Fibroblast of skin of right biceps (primary cell): Measurements from ENCODE around the gene MACC1.
"Not testable (repeated sequence)": the region's sequence is repeated elsewhere in the genome, so short reads cannot be mapped to it uniquely, and the experiment has no call there.

Experiments used
- DNase-seq: peaks from one replicate; pipeline ENCODE4 v3.0.0-alpha.2; 2013

MACC1 gene

GRCh38 chr7:20206104-20206896 is 10.9 kb downstream of the MACC1 start:
- no peak for DNase-seq

GRCh38 chr7:20203316-20203715 is 13.9 kb downstream of the MACC1 start:
- DNase-seq = peak; percentile 40

- no peak for DNase-seq
These were observed 15.8 kb downstream of the MACC1 start for GRCh38 chr7:20201380-20201779.

- no peak for DNase-seq
These were observed 16.2 kb downstream of the MACC1 start for GRCh38 chr7:20200971-20201370.

GRCh38 chr7:20200361-20200760 is 16.8 kb downstream of the MACC1 start:
- DNase-seq = no peak

- peak; percentile 84 for DNase-seq
These were observed 18.0 kb downstream of the MACC1 start for GRCh38 chr7:20199015-20199737.

GRCh38 chr7:20198260-20198659 is 18.9 kb downstream of the MACC1 start:
- DNase-seq = no peak

GRCh38 chr7:20197837-20198236 is 19.3 kb downstream of the MACC1 start:
- DNase-seq = no peak

- DNase-seq = no peak
These were observed 19.9 kb downstream of the MACC1 start for GRCh38 chr7:20197125-20197748.

GRCh38 chr7:20194343-20194995 is 22.7 kb downstream of the MACC1 start:
- DNase-seq = no peak

GRCh38 chr7:20193873-20194272 is 23.3 kb downstream of the MACC1 start:
- no peak for DNase-seq

GRCh38 chr7:20193242-20193777 is 23.9 kb downstream of the MACC1 start:
- no peak for DNase-seq

- DNase-seq = no peak
These were observed 25.8 kb downstream of the MACC1 start for GRCh38 chr7:20191391-20191869.

GRCh38 chr7:20190560-20191390 is 26.4 kb downstream of the MACC1 start:
- no peak for DNase-seq

- DNase-seq = no peak
These were observed 27.3 kb downstream of the MACC1 start for GRCh38 chr7:20189852-20190251.

GRCh38 chr7:20188567-20188966 is 28.6 kb downstream of the MACC1 start:
- no peak for DNase-seq

- not testable (repeated sequence) for DNase-seq
These were observed 29.3 kb downstream of the MACC1 start for GRCh38 chr7:20187850-20188249.

- DNase-seq = no peak
These were observed 31.2 kb downstream of the MACC1 start for GRCh38 chr7:20185988-20186387.

GRCh38 chr7:20183086-20183485 is 34.1 kb downstream of the MACC1 start:
- DNase-seq = no peak

GRCh38 chr7:20176578-20177242 is 40.5 kb downstream of the MACC1 start:
- no peak for DNase-seq

GRCh38 chr7:20173828-20174227 is 43.4 kb downstream of the MACC1 start:
- DNase-seq = no peak
